H9 (cell line): ENCODE results near the gene ADARB2. TPM values are rescaled to one million over a fixed set of nuclear protein-coding genes. Genes with fewer than 3 reads are reported as not detected.

Experiments
- DNase-seq: peaks from one replicate; pipeline ENCODE4 v3.0.0-alpha.2; 2017
- H2AFZ ChIP-seq: one replicate; pipeline ENCODE4 v1.6.1; 2013; ENCODE audit warnings: mild to moderate bottlenecking, low read length, control low read depth, moderate library complexity
- H2AK5ac ChIP-seq: 2 replicates; pipeline ENCODE4 v1.6.1; 2013; ENCODE audit warnings: low read length, control low read depth, mixed read lengths; ENCODE audit not compliant: insufficient read length
- H2BK120ac ChIP-seq: one replicate; pipeline ENCODE4 v1.6.1; 2013; ENCODE audit warnings: low read depth, mild to moderate bottlenecking, low read length, control low read depth, inconsistent platforms; ENCODE audit not compliant: poor library complexity, severe bottlenecking
- H2BK12ac ChIP-seq: 2 replicates; pipeline ENCODE4 v1.6.1; 2013; ENCODE audit warnings: low read length, control low read depth, mixed read lengths, low read depth; ENCODE audit not compliant: insufficient read length
- H2BK15ac ChIP-seq: 2 replicates; pipeline ENCODE4 v1.6.1; 2013; ENCODE audit warnings: low read depth, low read length, control low read depth
- H2BK20ac ChIP-seq: one replicate; pipeline ENCODE4 v1.6.1; 2013; ENCODE audit warnings: low read depth, mild to moderate bottlenecking, low read length, control low read depth, inconsistent platforms; ENCODE audit not compliant: poor library complexity, severe bottlenecking
- H2BK5ac ChIP-seq: 2 replicates; pipeline ENCODE4 v1.6.1; 2013; ENCODE audit warnings: low read length, control low read depth, mixed read lengths; ENCODE audit not compliant: insufficient read length
- H3K14ac ChIP-seq: 2 replicates; pipeline ENCODE4 v1.6.1; 2013; ENCODE audit warnings: low read length, control low read depth; ENCODE audit not compliant: insufficient read depth
- H3K18ac ChIP-seq: 2 replicates; pipeline ENCODE4 v1.6.1; 2013; ENCODE audit warnings: low read depth, mild to moderate bottlenecking, mixed read lengths, low read length, control low read depth; ENCODE audit not compliant: insufficient read length
- H3K23ac ChIP-seq: 2 replicates; pipeline ENCODE4 v1.6.1; 2013; ENCODE audit warnings: low read length, control low read depth, mixed read lengths, low read depth; ENCODE audit not compliant: insufficient read length
- H3K23me2 ChIP-seq: 2 replicates; pipeline ENCODE4 v1.6.1; 2013; ENCODE audit warnings: low read depth, mild to moderate bottlenecking, mixed read lengths, low read length, control low read depth; ENCODE audit not compliant: insufficient read length, poor library complexity, severe bottlenecking
- H3K27ac ChIP-seq: 2 replicates; pipeline ENCODE4 v1.5.1; 2013; ENCODE audit warnings: low read length, control low read depth, mixed read lengths, low read depth; ENCODE audit not compliant: insufficient read length
- H3K27me3 ChIP-seq: 2 replicates; pipeline ENCODE4 v1.6.1; 2013; ENCODE audit warnings: low read length, control low read depth, inconsistent platforms; ENCODE audit not compliant: insufficient read depth
- H3K4ac ChIP-seq: 2 replicates; pipeline ENCODE4 v1.6.1; 2013; ENCODE audit warnings: low read depth, mild to moderate bottlenecking, control low read depth, inconsistent platforms, low read length, moderate library complexity
- H3K4me1 ChIP-seq: 2 replicates; pipeline ENCODE4 v1.6.1; 2013; ENCODE audit warnings: low read length, control low read depth, inconsistent platforms; ENCODE audit not compliant: insufficient read depth
- H3K4me2 ChIP-seq: 2 replicates; pipeline ENCODE4 v1.6.1; 2013; ENCODE audit warnings: low read length, control low read depth, mixed read lengths; ENCODE audit not compliant: insufficient read length, insufficient read depth
- H3K56ac ChIP-seq: 2 replicates; pipeline ENCODE4 v1.6.1; 2013; ENCODE audit warnings: low read depth, mild to moderate bottlenecking, mixed read lengths, low read length, control low read depth; ENCODE audit not compliant: insufficient read length
- H3K79me1 ChIP-seq: 2 replicates; pipeline ENCODE4 v1.6.1; 2013; ENCODE audit warnings: low read depth, mild to moderate bottlenecking, moderate library complexity, low read length, control low read depth, inconsistent platforms; ENCODE audit not compliant: insufficient read depth, poor library complexity, severe bottlenecking
- H3K79me2 ChIP-seq: 2 replicates; pipeline ENCODE4 v1.6.1; 2013; ENCODE audit warnings: low read length, control low read depth, inconsistent platforms; ENCODE audit not compliant: insufficient read depth
- H3K9ac ChIP-seq: 2 replicates; pipeline ENCODE4 v1.6.1; 2013; ENCODE audit warnings: low read length, control low read depth, mixed read lengths; ENCODE audit not compliant: insufficient read length; ENCODE audit errors: extremely low read depth
- H3K9me3 ChIP-seq: one replicate; pipeline ENCODE4 v1.6.1; 2013; ENCODE audit warnings: low read depth, low read length, inconsistent platforms; ENCODE audit not compliant: control insufficient read depth
- H3T11ph ChIP-seq: one replicate; pipeline ENCODE4 v1.6.1; 2013; ENCODE audit warnings: mild to moderate bottlenecking, low read length, control low read depth, inconsistent platforms
- H4K20me1 ChIP-seq: one replicate; pipeline ENCODE4 v1.6.1; 2013; ENCODE audit not compliant: control insufficient read depth, insufficient read length, insufficient read depth
- H4K5ac ChIP-seq: 2 replicates; pipeline ENCODE4 v1.6.1; 2013; ENCODE audit warnings: low read depth, mild to moderate bottlenecking, mixed read lengths, low read length, control low read depth; ENCODE audit not compliant: insufficient read length
- H4K8ac ChIP-seq: replicated peaks from 2 replicates; pipeline ENCODE4 v1.6.1; 2013; ENCODE audit warnings: low read length, control low read depth, mixed read lengths, low read depth; ENCODE audit not compliant: insufficient read length
- H4K91ac ChIP-seq: 2 replicates; pipeline ENCODE4 v1.6.1; 2013; ENCODE audit warnings: low read depth, mild to moderate bottlenecking, moderate library complexity, mixed read lengths, low read length, control low read depth; ENCODE audit not compliant: insufficient read length
- H3K27ac Mint-ChIP-seq, 3 experiments: 2 replicates in 2 of 3; 3 replicates in 1 of 3; pipeline ENCODE4 v1.8.0; 2020 to 2021; ENCODE audit warnings: mixed read lengths in 3 of 3, mild to moderate bottlenecking in 1 of 3, moderate library complexity in 1 of 3
- H3K27me3 Mint-ChIP-seq: 2 replicates; pipeline ENCODE4 v1.8.0; 2021; ENCODE audit warnings: low read depth, mild to moderate bottlenecking, moderate library complexity, mixed read lengths
- H3K36me3 Mint-ChIP-seq, 3 experiments: 2 replicates in 2 of 3; 3 replicates in 1 of 3; pipeline ENCODE4 v1.8.0; 2020 to 2021; ENCODE audit warnings: low read depth in 3 of 3, mixed read lengths in 3 of 3; ENCODE audit not compliant: insufficient read depth in 1 of 3
- H3K4me1 Mint-ChIP-seq, 2 experiments: 2 replicates each; pipeline ENCODE4 v1.8.0; 2020; ENCODE audit warnings: mixed read lengths in 2 of 2
- H3K4me3 Mint-ChIP-seq, 2 experiments: 2 replicates in 1 of 2; 3 replicates in 1 of 2; pipeline ENCODE4 v1.8.0; 2020 to 2021; ENCODE audit warnings: mild to moderate bottlenecking in 2 of 2, mixed read lengths in 2 of 2, moderate library complexity in 1 of 2
- H3K9me3 Mint-ChIP-seq, 2 experiments: 2 replicates in 1 of 2; 3 replicates in 1 of 2; pipeline ENCODE4 v1.8.0; 2020; ENCODE audit warnings: mild to moderate bottlenecking in 2 of 2, mixed read lengths in 2 of 2, moderate library complexity in 1 of 2
- WGBS: extraction: QIAGEN DNeasy Blood & Tissue Kit; methylation state at CpG from one replicate; pipeline ENCODE4 v1.1.7; 2013; ENCODE audit warnings: missing lambda C conversion rate, low lambda C conversion rate, mixed read lengths; ENCODE audit not compliant: insufficient read length; ENCODE audit errors: extremely low coverage; 5-methylcytosine and 5-hydroxymethylcytosine counted together
- total RNA-seq: library from RNA; stranded (reverse); gene quantifications from 2 replicates; pipeline ENCODE4 v1.2.1, GENCODE V29; 2021
- TF ChIP-seq, protein P1 (sequence below): fragments of 200-600 bp; sonication (generic); conservative IDR thresholded peaks from 3 replicates; pipeline ENCODE4 v1.8.0; 2021; ENCODE audit warnings: antibody characterized with exemption, mild to moderate bottlenecking

Gene ADARB2
- total RNA-seq, 1 experiment from 2014 or later: 0.87 TPM

GRCh38 chr10:1155791-1156615, 581.3 kb downstream of the ADARB2 start:
- no CpG with 5 or more reads among the region's 20 CpGs for WGBS
- Histone ChIP-seq H2AFZ (no peak overlapping the region), H3K27me3 (no peaks in the 10 kb centered on the region), H2BK20ac (no peak overlapping the region), H3K4me1 (no peaks in the 10 kb centered on the region), H3K79me1 (no peaks in the 10 kb centered on the region), H2AK5ac (no peak overlapping the region), H3K27ac (no peak overlapping the region), H3K14ac (peak overlapping the region; percentile 10; the same call in 1 of the 2 replicates), H2BK15ac (no peak overlapping the region), H3K4ac (no peak overlapping the region), H2BK120ac (no peak overlapping the region), H3K79me2 (no peaks in the 10 kb centered on the region), H3K56ac (no peak overlapping the region), H3K9me3 (no peaks in the 10 kb centered on the region), H3K23me2 (no peaks in the 10 kb centered on the region), H3K4me2 (no peak overlapping the region), H3K18ac (no peak overlapping the region), H3K23ac (no peak overlapping the region), H4K20me1 (no peaks in the 10 kb centered on the region), H3K9ac (no peak overlapping the region), H4K5ac (no peak overlapping the region), H3T11ph (no peak overlapping the region), H4K8ac (no peak overlapping the region), H4K91ac (no peak overlapping the region), H2BK5ac (no peak overlapping the region), H2BK12ac (no peak overlapping the region)
- Mint-ChIP-seq H3K36me3 (no peaks in the 10 kb centered on the region), H3K27me3 (peaks cover 6% of the 10 kb centered on the region), H3K9me3 (no peaks in the 10 kb centered on the region), H3K4me3 (no peak overlapping the region), H3K4me1 (peaks cover 4 to 5% of the 10 kb centered on the region in 2 experiments), H3K27ac (no peak overlapping the region)
- TF ChIP-seq, protein P1, sequence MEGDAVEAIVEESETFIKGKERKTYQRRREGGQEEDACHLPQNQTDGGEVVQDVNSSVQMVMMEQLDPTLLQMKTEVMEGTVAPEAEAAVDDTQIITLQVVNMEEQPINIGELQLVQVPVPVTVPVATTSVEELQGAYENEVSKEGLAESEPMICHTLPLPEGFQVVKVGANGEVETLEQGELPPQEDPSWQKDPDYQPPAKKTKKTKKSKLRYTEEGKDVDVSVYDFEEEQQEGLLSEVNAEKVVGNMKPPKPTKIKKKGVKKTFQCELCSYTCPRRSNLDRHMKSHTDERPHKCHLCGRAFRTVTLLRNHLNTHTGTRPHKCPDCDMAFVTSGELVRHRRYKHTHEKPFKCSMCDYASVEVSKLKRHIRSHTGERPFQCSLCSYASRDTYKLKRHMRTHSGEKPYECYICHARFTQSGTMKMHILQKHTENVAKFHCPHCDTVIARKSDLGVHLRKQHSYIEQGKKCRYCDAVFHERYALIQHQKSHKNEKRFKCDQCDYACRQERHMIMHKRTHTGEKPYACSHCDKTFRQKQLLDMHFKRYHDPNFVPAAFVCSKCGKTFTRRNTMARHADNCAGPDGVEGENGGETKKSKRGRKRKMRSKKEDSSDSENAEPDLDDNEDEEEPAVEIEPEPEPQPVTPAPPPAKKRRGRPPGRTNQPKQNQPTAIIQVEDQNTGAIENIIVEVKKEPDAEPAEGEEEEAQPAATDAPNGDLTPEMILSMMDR: no peak
- no peak for DNase-seq
